ENCODE measurements around the gene PIK3AP1. TPM values are rescaled to one million over a fixed set of nuclear protein-coding genes. Genes with fewer than 3 reads are reported as not detected.
A peak's percentile ranks its signal among the peaks of the same experiment; 100 is the strongest.

The PIK3AP1 gene
- total and polyA plus RNA-seq, 10 of the 15 experiments (the other 5 are each of a cell fraction or from before 2014, with no cell fraction given), result 26.2 to 306 (median 119) TPM

GRCh38 chr10:96695975-96696634 lies 24.2 kb downstream of the PIK3AP1 start (continued):
- TF ChIP-seq E4F1 (IDR thresholded peaks at IDR 0.05; ENCODE audit: borderline replicate concordance, partially characterized antibody), result no peak
- no peak for TF ChIP-seq MTA2 (IDR thresholded peaks at IDR 0.05; ENCODE audit: low read depth)
- no peak for TF ChIP-seq CREB1 (IDR thresholded peaks at IDR 0.05; ENCODE audit: low read depth)
- TF ChIP-seq RAD51 (IDR thresholded peaks at IDR 0.05), result 0 out of 2 replicates have a peak, but pooled peaks have one; percentile 15
- TF ChIP-seq TAF1 (IDR thresholded peaks at IDR 0.05; ENCODE audit: borderline replicate concordance, low read depth, low read length), result no peak
- TF ChIP-seq RUNX3 (IDR thresholded peaks at IDR 0.05; ENCODE audit: low read length), result peak; percentile 88
- no peak for TF ChIP-seq E2F4 (IDR thresholded peaks at IDR 0.05; ENCODE audit: low read depth, low read length)
- no peak for TF ChIP-seq TCF3 (IDR thresholded peaks at IDR 0.05; ENCODE audit: borderline replicate concordance, insufficient read depth, low read depth, low read length)
- TF ChIP-seq MYC (IDR thresholded peaks at IDR 0.05; ENCODE audit: insufficient read depth, insufficient read length, insufficient replicate concordance, low read length, severe bottlenecking), result no peak
- no peak for TF ChIP-seq IRF5 (IDR thresholded peaks at IDR 0.05; ENCODE audit: borderline replicate concordance)
- no peak for TF ChIP-seq EGR1 (IDR thresholded peaks at IDR 0.05; ENCODE audit: borderline replicate concordance in 1 of 2, low read depth in 2 of 2, low read length in 2 of 2)
- TF ChIP-seq CHD1 (IDR thresholded peaks at IDR 0.05; ENCODE audit: low read depth, low read length), result no peak
- TF ChIP-seq KLF5 (IDR thresholded peaks at IDR 0.05; ENCODE audit: partially characterized antibody), result no peak
- TF ChIP-seq HDGF (IDR thresholded peaks at IDR 0.05), result no peak
- no peak for TF ChIP-seq ETV6 (conservative IDR thresholded peaks at IDR 0.05 in 1 of 2, IDR thresholded peaks at IDR 0.05 in 1 of 2; ENCODE audit: borderline replicate concordance in 1 of 2, low read depth in 1 of 2)
- no peak for TF ChIP-seq TCF12 (IDR thresholded peaks at IDR 0.05; ENCODE audit: low read depth, low read length)
- TF ChIP-seq NR2C1 (IDR thresholded peaks at IDR 0.05), result no peak
- TF ChIP-seq MLLT1 (IDR thresholded peaks at IDR 0.05), result peak; percentile 14; the same call in 1 of the 2 replicates
- TF ChIP-seq ATF2 (IDR thresholded peaks at IDR 0.05; ENCODE audit: low read length), result no peak
- TF ChIP-seq PKNOX1 (IDR thresholded peaks at IDR 0.05), result no peak
- TF ChIP-seq CHD4 (IDR thresholded peaks at IDR 0.05), result no peak

Data from GM12878 (cell line).